GM12878 (cell line): Measurements from ENCODE around the gene UQCRFS1.

Experiments used
- EZH2 ChIP-seq: IDR thresholded peaks from 2 replicates; pipeline ENCODE4 v1.6.1; 2012; ENCODE audit warnings: low read depth, mild to moderate bottlenecking, control low read depth, inconsistent platforms, low read length, borderline replicate concordance; ENCODE audit not compliant: control insufficient read depth
- MTA2 ChIP-seq: fragments of 450-650 bp; IDR thresholded peaks from 2 replicates; pipeline ENCODE4 v1.6.1; 2016; ENCODE audit warnings: low read depth, mild to moderate bottlenecking, moderate library complexity
- TF ChIP-seq, protein P1 (sequence below), 3 experiments: IDR thresholded peaks in 2 of 3; conservative IDR thresholded peaks in 1 of 3; 2 replicates each; pipeline ENCODE4 v1.5.1; 2011; ENCODE audit warnings: low read depth in 3 of 3, low read length in 3 of 3, mild to moderate bottlenecking in 3 of 3, control low read depth in 2 of 3, moderate library complexity in 2 of 3, inconsistent platforms in 1 of 3, mixed read lengths in 1 of 3; ENCODE audit not compliant: control insufficient read depth in 2 of 3, insufficient read depth in 1 of 3; ENCODE audit errors: extremely low read depth in 1 of 3

DNA sequence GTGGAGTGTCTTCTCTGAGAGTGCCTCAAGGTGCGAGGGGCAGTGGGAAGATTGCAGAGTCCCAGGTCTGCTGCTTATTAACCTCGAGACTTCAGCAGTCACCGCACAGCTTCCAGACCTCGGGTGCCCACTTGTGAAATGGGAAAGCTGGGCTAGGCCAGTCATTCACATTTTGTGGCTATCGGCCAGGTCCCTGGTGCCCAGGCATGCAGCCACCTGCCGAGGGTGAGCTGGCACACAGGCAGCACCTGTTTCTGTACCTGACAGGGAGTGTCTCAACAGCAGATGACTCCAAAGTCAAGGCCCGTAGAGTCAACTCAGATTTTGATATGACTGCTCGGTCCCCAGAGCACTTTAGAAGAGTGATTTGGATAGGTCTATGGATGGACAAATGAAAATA is 21.9 kb downstream of the UQCRFS1 start:
- TF ChIP-seq, protein P1, sequence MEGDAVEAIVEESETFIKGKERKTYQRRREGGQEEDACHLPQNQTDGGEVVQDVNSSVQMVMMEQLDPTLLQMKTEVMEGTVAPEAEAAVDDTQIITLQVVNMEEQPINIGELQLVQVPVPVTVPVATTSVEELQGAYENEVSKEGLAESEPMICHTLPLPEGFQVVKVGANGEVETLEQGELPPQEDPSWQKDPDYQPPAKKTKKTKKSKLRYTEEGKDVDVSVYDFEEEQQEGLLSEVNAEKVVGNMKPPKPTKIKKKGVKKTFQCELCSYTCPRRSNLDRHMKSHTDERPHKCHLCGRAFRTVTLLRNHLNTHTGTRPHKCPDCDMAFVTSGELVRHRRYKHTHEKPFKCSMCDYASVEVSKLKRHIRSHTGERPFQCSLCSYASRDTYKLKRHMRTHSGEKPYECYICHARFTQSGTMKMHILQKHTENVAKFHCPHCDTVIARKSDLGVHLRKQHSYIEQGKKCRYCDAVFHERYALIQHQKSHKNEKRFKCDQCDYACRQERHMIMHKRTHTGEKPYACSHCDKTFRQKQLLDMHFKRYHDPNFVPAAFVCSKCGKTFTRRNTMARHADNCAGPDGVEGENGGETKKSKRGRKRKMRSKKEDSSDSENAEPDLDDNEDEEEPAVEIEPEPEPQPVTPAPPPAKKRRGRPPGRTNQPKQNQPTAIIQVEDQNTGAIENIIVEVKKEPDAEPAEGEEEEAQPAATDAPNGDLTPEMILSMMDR (IDR thresholded peaks at IDR 0.05 in 2 of 3, conservative IDR thresholded peaks at IDR 0.05 in 1 of 3; ENCODE audit: control insufficient read depth in 2 of 3, extremely low read depth in 1 of 3, insufficient read depth in 1 of 3, low read depth in 3 of 3, low read length in 3 of 3), result no peak
- no peak for TF ChIP-seq MTA2
- no peak for TF ChIP-seq EZH2
